Adrenal gland (tissue), 12 donors: ENCODE results near the gene PRKAR1B. TPM values are rescaled to one million over a fixed set of nuclear protein-coding genes. Genes with fewer than 3 reads are reported as not detected.
A peak's percentile ranks its signal among the peaks of the same experiment; 100 is the strongest.

Experiments
- DNase-seq, 7 donors: peaks; one replicate each; pipeline ENCODE4 v3.0.0-alpha.2; 2019 to 2020
- H3K27ac ChIP-seq, 5 donors: fragments of 200-600 bp; sonication (generic) in 4 of 5; 1 replicate in 3 of 5; 2 replicates in 2 of 5; pipeline versions ENCODE4 v1.5.1 to v1.8.0; 2016 to 2020; ENCODE audit warnings: mild to moderate bottlenecking in 1 of 5
- H3K27me3 ChIP-seq: fragments of 200-600 bp; 2 replicates; pipeline ENCODE4 v1.8.0; 2021
- H3K36me3 ChIP-seq, 2 donors: fragments of 200-600 bp; replicated peaks in 1 of 2; 1 replicate in 1 of 2; 2 replicates in 1 of 2; pipeline versions ENCODE4 v1.5.1 to v1.8.0; 2018 to 2022
- H3K4me1 ChIP-seq, 2 donors: fragments of 200-600 bp; replicated peaks in 1 of 2; 1 replicate in 1 of 2; 2 replicates in 1 of 2; pipeline versions ENCODE4 v1.5.1 to v1.8.0; 2018 to 2021
- H3K4me3 ChIP-seq, 4 donors: fragments of 200-600 bp; sonication (generic) in 3 of 4; one replicate each; pipeline ENCODE4 v1.5.1; 2016 to 2018
- H3K9me3 ChIP-seq, 3 donors: fragments of 200-600 bp; sonication (generic) in 1 of 3; replicated peaks in 1 of 3; 1 replicate in 2 of 3; 2 replicates in 1 of 3; pipeline versions ENCODE4 v1.5.1 to v1.8.0; 2016 to 2021
- CTCF ChIP-seq, 6 experiments: fragments of 450-650 bp in 4 of 6; fragments of 200-600 bp in 2 of 6; sonication (generic) in 1 of 6; IDR thresholded peaks; 1 replicate in 5 of 6; 2 replicates in 1 of 6; pipeline versions ENCODE4 v1.5.1 to v1.8.0; 2016 to 2021; ENCODE audit warnings: antibody characterized with exemption in 6 of 6, mild to moderate bottlenecking in 2 of 6, moderate library complexity in 1 of 6
- POLR2A ChIP-seq, 2 donors: fragments of 450-650 bp; IDR thresholded peaks; one replicate each; pipeline ENCODE4 v1.6.1; 2017; ENCODE audit warnings: antibody characterized with exemption in 2 of 2, mild to moderate bottlenecking in 2 of 2, moderate library complexity in 1 of 2
- WGBS, 4 donors: extraction: QIAGEN DNeasy Blood & Tissue Kit in 2 of 4; methylation state at CpG; one replicate each; pipeline versions ENCODE4 v1.1.5 to v1.1.7; 2013 to 2017; 5-methylcytosine and 5-hydroxymethylcytosine counted together
- intact Hi-C, 2 donors: fragments of 100-400 bp; cut with DNase I; formaldehyde crosslinking; loops; one replicate each; pipeline versions ENCODE4 v1.14.1 to v1.15.0; 2022 to 2023
- polyA plus RNA-seq, 3 donors: library from polyadenylated mRNA; stranded (reverse); fragments of 200-250 nt in 2 of 3; fragments of 350-450 nt in 1 of 3; fragmentation: Illumina TruSeq in 1 of 3; extraction: RNeasy Lipid Tissue Mini Kit (QIAGEN cat#74804) in 1 of 3; gene quantifications; one replicate each; pipeline ENCODE4 v1.2.3, GENCODE V29; 2013 to 2014
- total RNA-seq, 9 donors: library from RNA; depleted of rRNA in 4 of 9; stranded (reverse); fragments of >200 nt in 4 of 9; fragments of 120-200 nt in 1 of 9; fragmentation: NEBNext Ultra II Directional in 1 of 9; extraction: Animal tissue kit (Norgen Biotek cat#: 25700) in 1 of 9; gene quantifications; one replicate each; pipeline versions ENCODE4 v1.1.0 to v1.2.4, GENCODE V29; 2013 to 2023
- donor health status: healthy with polysubstance abuse.
- donor health status: Bipolar disorder and iron deficiency.
- donor health status: DM: yes; HTN: yes; CAD: no.
- donor health status: DM: no; HTN: no; CAD: no.
- donor health status: DM: no; HTN: no; CAD: no.
- donor health status: DM: yes; HTN: yes; CAD: no.

PRKAR1B gene
- total and polyA plus RNA-seq, 12 donors: 5.2 to 21.5 (median 11.7) TPM

GRCh38 chr7:585229-585711 lies 141.8 kb downstream of the PRKAR1B start:
- no peaks in the 10 kb centered on the region for H3K36me3 ChIP-seq
- H3K27ac ChIP-seq: peak overlapping the region in 1 of 5 donors; percentile 45
- WGBS, 4 donors: 78 to 89% (median 84%) methylated on average over 15 to 18 of the region's 18 CpGs
- H3K27me3 ChIP-seq: no peaks in the 10 kb centered on the region
- H3K9me3 ChIP-seq: no peaks in the 10 kb centered on the region
- DNase-seq: peak in 1 of 7 donors; percentile 24
- no peaks in the 10 kb centered on the region for H3K4me1 ChIP-seq
- TF ChIP-seq CTCF (IDR thresholded peaks at IDR 0.05) (no peak), POLR2A (IDR thresholded peaks at IDR 0.05) (no peak)
- intact Hi-C loops: no loop called here
- H3K4me3 ChIP-seq: no peak overlapping the region

- DNase-seq: no peak
- H3K9me3 ChIP-seq: no peaks in the 10 kb centered on the region
- no peak overlapping the region for H3K4me3 ChIP-seq
- H3K36me3 ChIP-seq: no peaks in the 10 kb centered on the region
- 93 to 97% (median 94%) methylated on average over 11 to 12 of the region's 12 CpGs for WGBS, 4 donors
- no peaks in the 10 kb centered on the region for H3K27me3 ChIP-seq
- no peaks in the 10 kb centered on the region for H3K4me1 ChIP-seq
- intact Hi-C loops: no loop called here
- H3K27ac ChIP-seq: peak overlapping the region in 1 of 5 donors; percentile 45
- TF ChIP-seq CTCF (IDR thresholded peaks at IDR 0.05): no peak
- no peak for TF ChIP-seq POLR2A (IDR thresholded peaks at IDR 0.05)
Observed at GRCh38 chr7:584820-585219, 142.3 kb downstream of the PRKAR1B start.

GRCh38 chr7:584122-584465 lies 143.0 kb downstream of the PRKAR1B start:
- Histone ChIP-seq H3K4me3 (no peak overlapping the region), H3K27me3 (no peaks in the 10 kb centered on the region), H3K4me1 (no peaks in the 10 kb centered on the region), H3K9me3 (no peaks in the 10 kb centered on the region), H3K36me3 (no peaks in the 10 kb centered on the region), H3K27ac (no peak overlapping the region)
- intact Hi-C loops: no loop called here
- TF ChIP-seq POLR2A (IDR thresholded peaks at IDR 0.05) (no peak), CTCF (IDR thresholded peaks at IDR 0.05) (no peak)
- peak in 2 of 7 donors; percentile 22 to 34 for DNase-seq
- WGBS, 4 donors: 63 to 88% (median 82%) methylated on average over 13 to 15 of the region's 15 CpGs

- no peak for TF ChIP-seq CTCF (IDR thresholded peaks at IDR 0.05)
- no peak for TF ChIP-seq POLR2A (IDR thresholded peaks at IDR 0.05)
- Histone ChIP-seq H3K4me3 (no peak overlapping the region), H3K36me3 (no peaks in the 10 kb centered on the region), H3K9me3 (no peaks in the 10 kb centered on the region), H3K27ac (no peak overlapping the region), H3K4me1 (no peaks in the 10 kb centered on the region), H3K27me3 (no peaks in the 10 kb centered on the region)
- DNase-seq: no peak
- 80 to 88% (median 83%) methylated on average over 28 to 30 of the region's 30 CpGs for WGBS, 4 donors
- intact Hi-C loops: no loop called here
Observed at GRCh38 chr7:583410-584121, 143.5 kb downstream of the PRKAR1B start.
